T-helper 1 cell treated with Interleukin-12 subunit alpha and Interleukin-12 subunit beta and Interleukin-4 antibody, amounts not matched to agents 30 ng/mL and 1 ng/mL, for 36 hours (primary cell): ENCODE data around the gene BOC. TPM values are rescaled to one million over a fixed set of nuclear protein-coding genes. Genes with fewer than 3 reads are reported as not detected.

Experiments used
- intact Hi-C: fragments of 100-400 bp; cut with micrococcal nuclease; formaldehyde crosslinking; loops from one replicate; pipeline ENCODE4 v1.15.1; 2024
- total RNA-seq: library from RNA; stranded (reverse); gene quantifications from 2 replicates; pipeline ENCODE4 v1.2.3, GENCODE V29; 2022

Gene BOC
- total RNA-seq, 1 donor from 2014 or later, result 0.37 TPM

DNA sequence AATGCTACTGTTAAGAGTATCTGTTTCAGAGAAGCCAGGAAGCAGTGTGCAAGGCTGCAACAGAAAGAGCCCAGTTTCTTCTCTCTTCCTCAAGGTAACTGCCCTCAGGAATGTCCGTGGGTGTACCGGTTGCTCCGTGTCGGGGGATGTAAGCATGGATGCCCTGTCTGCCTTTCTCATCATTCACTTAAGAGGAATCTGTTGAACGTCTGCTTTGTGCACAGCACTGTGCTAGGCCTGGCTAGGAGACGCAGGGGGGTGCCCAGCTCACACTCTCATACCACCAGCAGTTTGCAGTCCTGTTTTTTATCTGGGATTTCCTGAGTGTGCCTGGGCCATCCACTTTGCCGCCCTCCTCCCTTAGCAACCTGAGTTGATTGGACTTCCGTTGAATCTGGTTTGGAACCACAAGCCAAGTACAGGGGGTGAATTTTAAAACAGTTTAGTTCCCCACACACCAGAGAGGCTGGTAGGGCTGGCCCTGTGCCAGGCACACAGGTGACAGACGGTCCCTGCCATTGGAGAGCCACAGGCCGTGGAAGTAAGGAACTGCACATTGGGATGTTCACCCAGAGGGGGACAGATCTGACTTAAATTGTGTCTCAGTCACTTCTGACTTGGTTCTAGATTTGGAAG lies 11.2 kb downstream of the BOC start:
- intact Hi-C loops, result no loop called here

DNA sequence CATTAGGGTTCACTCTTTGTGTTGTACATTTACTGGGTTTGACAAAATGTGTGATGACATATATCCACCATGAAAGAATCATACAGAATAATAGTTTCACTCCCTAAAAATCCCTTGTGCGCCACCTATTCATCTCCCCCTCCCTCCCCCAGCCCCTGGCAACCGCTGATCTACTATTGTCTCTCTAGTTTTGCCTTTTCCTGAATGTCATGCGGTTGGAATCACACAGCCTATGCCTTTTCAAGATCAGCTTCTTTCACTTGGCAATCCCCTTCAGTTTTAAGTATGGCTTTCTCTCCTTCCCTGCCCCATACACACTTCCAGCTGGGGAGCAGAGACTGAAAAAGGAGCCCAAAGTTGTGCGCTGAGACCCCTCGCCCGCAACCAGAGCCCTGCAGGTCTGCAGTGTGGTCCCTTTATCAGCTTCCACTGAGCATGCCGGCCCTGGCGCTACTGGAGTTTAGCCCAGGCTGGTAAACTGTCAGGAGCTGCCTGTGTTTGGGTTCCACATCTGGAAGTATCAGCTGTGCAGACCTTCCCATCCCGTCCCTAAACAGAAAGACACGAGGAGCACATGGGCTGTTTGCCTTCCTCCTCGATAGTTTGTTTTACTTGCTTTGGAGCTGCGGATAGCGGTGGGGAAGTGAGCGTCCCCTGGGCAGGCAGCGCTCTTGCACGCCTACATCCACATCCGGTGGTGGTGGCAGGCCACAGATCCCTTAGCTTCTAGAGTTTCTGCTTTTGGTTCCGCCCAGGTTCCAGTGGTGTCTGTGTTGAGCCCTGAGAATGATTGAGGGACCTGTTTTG lies 12.3 kb downstream of the BOC start:
- intact Hi-C loops, result no loop called here

DNA sequence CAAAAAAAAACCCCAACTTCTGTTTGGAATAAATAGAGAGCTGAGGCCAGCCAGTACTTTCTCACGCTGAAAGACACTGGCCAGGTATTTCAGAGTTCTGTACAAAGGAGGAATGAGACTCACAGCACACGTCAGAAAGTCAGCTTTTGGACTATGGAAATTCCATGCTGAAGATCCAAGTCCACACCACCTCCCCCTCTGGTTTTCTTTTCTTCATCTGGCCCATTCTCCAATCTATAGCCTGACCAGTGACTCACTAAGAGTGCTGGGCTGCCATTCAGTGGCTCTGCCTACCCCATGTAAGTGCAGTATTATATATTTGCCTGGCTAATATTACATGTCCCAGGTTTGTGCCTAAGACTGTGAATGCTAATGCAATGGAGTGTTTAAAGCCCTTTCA lies 13.9 kb downstream of the BOC start:
- intact Hi-C loops, result no loop called here

DNA sequence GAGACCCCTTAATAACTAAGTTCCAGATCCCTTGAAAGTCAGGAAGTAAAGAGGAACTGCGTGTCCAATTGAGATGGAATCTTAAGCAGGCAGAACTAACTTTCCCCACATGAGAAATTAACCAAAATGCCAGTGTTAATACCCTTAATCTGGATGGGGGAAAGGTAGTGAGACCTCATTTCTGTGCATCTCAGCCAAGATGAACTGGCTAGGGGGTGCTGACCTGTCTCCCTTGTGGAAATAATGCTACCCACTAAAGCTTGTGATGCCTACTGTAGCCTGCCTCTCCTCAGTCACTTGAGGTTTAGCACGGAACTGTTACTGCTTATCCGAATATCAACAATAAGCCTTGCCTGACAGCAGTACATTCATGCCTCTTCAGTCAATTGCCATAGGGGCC lies 15.1 kb downstream of the BOC start:
- intact Hi-C loops, result no loop called here

DNA sequence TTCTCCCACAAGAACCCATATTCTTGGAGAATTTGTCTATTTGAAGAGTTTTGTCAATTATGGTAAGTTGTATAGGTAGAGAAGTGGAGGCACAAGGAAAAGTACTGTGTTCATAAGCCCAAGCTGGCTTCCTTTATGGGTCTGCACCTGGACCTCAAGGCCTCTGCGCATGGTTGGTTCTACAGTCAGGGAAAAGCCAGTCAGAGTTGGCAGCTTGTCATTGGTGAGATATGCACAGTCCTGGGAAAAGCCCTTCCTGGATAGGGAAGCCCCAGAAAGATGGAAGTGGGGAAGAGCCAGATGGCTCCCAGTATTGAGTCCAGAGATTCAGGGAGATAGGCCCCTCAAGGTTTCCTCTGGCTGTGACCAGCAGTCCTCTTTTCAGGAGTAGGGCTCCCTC lies 15.8 kb downstream of the BOC start:
- intact Hi-C loops, result no loop called here

DNA sequence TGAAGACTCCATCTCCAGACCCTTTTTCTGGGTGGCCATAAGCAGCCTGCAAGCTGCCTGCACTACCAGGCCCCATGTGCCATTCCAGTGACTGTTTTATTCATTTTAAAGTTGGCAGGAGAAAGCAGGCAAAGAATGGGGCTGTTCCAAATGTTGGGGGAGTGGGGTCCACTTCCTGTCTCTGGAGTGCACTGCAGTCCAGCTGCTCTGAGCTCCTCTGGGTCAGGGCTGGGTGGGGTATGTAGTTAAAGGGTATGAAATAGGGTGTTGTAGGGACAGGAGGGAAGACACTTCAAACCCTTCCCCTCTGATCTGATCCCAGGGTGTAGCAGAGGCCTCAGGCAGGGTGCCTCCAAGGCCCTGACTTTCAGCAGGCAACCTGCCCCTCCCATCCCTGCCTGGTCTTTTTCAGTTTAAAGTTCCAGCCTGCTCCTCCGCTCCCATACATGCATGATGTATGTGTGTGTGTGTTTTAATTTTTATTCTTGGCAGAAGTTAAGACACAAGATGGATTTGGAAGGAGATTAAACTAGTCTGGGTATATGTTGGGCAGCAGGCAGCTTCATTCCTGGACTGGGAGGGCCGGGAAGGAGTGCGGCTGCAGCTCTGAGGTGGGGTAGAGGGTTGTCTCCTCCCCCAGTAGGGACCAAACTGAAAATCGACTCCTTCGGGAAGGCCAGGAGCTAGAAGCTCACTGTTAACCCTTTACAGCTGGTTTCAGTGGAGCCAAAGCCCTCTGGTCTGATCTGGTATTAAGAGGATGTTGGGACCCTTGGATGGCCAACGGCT lies 17.3 kb downstream of the BOC start:
- intact Hi-C loops, result no loop called here

DNA sequence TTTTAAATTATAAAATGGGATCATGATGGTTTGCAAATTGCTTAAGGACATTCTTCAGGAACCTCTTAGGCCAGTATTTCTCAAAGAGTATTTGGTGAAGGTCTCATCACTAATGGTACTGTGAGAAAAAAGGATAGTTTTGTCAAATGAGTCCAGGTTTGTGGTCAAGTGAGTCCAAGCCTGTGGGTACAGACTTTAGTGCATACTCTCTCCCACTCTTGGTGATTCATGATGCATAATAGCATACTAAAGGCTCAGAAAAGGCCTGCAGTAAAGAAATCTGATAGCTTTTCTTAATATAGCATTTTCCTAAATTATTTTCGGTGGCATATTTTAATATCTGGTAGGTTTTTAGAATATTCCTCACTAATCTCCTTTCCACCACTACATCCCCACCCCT lies 20.0 kb downstream of the BOC start:
- intact Hi-C loops, result no loop called here

DNA sequence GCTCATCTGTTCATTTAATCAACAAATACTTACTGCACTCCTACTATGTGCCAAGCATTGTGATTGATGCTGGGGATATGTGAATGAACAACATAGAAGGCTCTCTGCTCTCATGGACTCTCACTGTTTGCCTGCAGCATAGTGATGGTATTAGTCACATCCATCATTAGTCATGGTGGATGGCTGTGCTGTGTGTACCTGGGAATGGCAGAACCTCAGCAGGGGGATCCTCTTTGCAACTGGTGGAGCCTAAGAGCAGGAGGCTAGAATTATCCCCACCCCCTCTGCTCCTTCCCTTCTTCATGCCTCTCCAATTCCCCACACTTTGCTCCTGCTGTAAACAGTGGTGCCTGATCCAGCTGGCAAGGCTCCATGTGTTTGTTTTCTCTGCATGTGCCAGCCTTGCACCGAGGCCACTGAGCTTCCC lies 20.5 kb downstream of the BOC start:
- intact Hi-C loops, result no loop called here

DNA sequence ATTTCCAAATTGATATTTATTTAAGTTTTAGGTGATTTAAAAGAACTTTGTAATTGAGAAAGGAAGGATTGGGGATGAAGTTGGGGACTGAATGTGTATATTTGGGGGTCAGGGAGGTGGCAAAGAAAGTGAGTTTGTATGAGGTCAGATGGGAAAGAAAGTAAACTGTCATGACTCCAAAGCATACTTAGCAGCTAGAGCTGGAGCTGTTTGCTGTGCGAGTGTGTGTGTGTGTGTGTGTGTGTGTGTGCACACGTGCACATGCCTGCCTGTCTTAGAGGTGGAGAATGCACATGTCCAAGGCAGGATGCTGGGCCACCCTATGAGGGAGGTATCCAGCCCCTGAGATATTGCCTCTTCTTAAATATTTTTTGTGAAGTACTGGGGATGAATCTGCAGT lies 21.0 kb downstream of the BOC start:
- intact Hi-C loops, result no loop called here

DNA sequence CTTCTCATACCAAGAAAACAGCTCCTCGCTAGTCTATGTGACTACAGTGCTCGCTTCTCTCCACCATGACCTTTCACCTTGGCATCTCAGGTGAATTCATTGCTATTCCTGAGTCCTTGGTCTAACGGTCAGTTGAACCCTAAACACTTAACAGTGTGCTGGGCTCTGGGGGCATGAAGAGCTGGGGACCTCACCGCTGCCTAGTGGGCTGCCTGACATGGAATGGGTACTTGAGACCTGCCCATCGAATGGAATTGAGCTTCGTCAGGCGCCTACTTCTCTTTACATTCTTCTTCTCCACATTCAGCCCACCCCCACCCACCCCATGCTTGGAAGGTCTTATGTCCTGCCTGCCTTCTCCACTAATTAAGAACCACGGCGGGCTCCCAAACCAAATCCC lies 22.1 kb downstream of the BOC start:
- intact Hi-C loops, result no loop called here

DNA sequence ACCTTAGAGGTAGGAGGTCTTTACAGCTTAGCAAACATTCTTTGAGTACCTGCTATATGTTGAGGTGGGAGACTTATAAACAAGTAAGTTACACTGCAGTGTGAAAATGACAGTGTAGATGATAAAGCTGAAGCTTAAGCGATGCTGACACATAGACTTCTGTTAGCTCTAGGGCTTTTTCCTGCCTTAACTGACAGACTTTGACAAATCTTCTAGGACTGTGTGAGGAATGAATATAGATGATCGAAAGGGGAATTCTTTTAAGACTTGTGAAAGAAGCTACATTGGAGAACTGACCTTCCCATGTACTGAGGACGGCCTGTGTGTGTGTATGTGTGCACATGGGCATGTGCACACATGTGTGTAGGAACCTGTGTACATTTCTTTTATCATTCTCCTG lies 22.7 kb downstream of the BOC start:
- intact Hi-C loops, result no loop called here

DNA sequence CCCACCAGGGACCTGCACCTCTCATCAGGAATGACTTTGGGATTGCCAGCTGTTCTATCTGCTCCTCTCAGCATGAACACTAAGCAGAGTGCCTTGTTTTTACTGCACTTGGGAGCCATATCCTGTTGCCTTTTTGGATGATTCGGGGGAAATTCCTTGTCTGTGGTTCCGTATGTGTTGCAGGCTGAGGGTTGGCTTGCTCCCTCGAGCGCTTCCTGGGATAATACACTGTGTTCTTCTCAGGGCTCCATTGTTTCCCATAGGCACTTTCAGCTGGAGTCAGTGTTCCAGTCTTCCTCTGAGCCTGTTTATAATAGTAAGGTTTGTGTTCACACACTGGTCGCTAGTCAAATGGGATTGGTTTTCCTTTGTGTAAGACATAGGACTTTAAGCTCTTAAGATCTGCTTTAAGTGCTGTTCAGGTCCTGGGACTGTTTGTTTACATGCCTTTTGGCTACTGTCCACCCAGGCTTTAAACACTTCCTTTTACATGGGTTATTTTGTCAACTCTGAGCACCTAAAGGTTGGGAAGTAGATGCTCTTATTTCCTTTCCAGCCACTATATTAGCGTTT lies 23.4 kb downstream of the BOC start:
- intact Hi-C loops, result no loop called here

DNA sequence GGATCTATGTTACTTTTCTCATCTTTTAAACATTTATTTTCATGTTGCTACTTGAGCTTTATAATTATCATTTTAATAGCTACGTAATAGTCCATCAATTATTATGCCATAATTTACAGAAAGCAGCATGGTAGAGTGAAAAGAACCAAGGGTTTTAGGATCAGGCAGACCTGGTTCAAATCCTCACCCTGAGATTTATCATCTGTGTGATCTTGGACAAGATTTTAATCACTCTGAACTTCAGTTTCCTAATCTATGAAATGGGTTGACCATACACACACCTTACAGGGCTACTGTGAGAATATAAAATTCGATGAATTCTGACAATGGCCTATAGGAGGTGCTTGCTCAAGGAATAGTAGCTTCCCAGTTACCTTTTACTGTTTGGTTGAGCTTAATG lies 27.1 kb downstream of the BOC start:
- intact Hi-C loops, result no loop called here

DNA sequence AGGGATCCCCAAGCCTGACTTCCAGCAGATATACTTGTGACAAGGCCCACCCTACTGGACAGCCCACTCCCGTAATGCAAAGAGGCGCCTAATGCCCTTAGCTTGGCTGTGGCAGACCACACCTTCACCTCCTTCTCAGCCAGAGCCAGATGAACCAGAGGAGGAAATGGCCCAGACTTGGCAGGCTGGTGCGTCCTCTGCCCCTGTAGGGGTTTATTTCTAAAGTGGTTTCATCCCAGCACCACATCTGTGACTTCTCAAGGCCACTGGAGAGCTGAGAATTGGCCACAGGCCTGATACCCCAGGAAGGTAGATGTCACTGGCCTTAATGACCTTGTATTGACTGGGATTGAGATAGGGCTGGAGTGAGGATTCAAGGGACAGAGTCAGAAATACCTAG lies 29.5 kb downstream of the BOC start:
- intact Hi-C loops, result no loop called here

DNA sequence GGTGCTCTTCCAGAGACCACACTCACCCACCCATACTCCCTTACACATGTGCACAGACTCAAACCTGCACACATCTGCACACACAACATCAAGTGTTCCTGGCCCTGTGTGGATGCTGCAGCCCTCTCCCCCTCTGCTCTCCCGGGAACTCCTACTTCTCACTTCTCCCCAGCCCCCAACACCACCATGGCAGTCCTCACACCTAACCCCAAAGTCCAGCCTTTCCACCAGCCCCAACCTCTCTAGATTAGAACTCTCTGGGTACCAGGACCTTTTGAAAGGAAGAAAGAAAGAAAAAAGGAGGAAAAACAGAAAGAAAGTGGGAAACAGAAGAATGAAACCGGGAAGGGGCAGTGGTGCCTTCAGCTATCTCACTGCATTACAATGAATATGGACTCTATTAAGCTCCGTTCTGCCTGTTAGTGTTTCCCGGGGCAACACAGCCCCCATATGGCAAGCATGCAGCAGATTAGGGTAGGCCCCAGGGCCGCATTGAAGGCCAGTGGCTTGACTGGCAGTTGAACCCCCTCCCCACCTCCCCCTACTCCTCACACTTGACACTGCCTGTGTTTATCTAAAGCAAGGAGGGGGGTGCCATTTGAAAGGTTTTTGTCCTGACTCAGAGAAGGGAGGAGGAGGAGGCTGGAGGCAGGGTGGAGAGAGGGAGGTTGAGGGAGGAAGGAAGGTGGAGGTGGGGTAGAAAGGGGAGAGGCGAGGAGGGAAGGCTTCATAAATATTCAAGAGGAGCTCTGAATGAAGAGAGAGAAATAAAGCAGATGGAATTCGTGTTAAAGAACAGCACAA lies 30.1 kb downstream of the BOC start:
- intact Hi-C loops, result no loop called here

DNA sequence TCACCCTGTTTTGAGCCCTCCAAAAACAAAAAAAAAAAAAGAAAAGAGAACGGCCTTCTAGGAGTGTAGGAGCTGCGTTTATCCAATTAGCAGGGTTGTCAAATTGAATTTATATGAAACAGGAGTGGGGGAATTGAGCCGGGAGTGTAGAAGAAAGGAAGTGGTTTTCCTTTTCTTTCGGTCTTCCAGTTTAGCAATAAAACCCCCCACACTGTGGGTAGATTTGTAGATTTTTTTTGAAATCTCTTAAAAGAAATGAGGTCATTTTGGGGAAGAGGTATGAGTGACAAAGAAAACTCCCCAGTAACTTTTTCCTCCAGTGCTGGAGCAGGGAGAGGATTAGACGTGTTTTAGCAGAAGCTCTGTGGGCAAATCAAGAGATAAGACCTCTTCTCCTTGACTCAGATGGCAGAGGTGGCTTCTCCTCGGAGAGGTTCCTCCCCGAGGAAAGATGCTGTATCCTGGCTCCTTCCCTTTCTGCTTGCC lies 30.8 kb downstream of the BOC start:
- intact Hi-C loops, result no loop called here

DNA sequence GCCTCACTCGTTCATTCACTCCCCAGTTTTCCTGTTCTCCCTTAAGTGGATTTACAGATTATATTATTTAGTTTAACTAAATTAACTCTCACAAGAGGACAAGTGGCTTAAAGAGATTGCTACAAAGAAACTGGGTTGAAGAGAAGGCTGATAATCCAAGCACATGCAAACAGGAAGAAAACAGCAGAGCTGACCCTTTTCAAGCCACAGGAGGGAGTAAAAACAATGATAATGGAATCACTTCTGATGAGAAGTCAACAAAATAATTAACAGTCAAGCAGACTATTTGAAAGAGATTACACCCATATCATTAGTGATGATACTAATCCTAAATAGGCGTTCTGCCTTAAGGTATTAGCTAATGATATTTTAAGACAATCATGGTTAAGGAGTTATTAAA lies 31.7 kb downstream of the BOC start:
- intact Hi-C loops, result no loop called here

DNA sequence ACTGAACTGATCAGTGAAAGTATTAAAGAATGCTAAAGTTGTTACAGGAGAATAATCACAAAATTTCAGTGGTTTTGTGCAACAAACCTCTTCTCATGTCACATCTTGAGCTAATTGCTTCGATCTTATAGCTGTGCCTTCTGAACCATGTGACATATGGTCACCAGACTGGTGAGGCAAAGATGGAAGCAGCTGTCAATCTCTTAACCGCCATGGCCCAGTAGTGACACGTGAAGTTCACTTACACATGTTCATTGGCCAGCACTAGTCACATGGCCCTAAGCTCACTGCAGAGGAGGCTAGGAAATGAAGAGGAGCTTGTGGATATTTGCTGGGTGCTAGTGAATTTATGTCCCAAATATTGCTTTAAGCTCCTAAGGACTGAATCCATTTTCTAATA lies 32.5 kb downstream of the BOC start:
- intact Hi-C loops, result no loop called here

DNA sequence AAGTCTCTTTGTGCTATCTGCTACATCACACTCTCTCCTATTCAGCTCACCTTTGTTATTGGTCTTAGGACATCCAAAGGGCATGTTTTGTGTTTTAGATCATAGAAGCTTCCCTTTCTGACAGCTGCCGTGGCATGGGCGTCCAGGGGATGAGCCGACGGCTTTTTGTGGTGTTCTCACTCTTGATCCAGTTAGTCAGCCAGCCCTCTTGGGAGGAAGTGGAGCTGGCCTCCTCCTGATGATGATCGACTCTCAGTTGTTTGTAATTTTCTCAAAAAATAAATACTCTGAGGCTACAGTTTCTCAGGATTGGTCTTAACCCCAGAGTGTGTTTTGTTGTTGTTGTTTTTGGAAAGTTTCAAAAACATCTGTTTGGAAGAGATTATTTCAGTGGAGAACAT lies 34.4 kb downstream of the BOC start:
- intact Hi-C loops, result no loop called here

DNA sequence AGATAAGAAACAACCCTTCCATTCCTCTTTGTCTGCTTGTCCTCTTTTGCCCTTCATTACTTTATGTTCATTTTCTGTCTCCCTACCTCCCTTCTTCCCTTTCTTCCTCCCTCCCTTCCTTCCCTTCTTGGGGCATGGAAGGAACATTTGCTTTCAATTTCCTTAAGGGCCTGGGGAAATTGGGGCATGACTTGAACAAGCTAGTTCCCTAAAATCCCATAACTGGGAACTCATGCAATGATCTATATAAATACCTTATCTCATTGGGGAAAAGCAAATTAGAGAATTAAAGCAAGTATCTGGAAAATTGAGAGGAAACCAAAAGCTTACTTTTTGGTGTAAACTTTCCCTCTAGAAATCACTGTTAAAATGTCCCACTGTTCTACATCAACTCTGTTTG lies 35.7 kb downstream of the BOC start:
- intact Hi-C loops, result no loop called here
